ENCODE measurements around the gene CERT1.

Gene CERT1

GRCh38 chr5:75468593-75468992 is 42.8 kb downstream of the CERT1 start:
- no peak for DNase-seq

- no peak for DNase-seq
These were observed 45.3 kb downstream of the CERT1 start for GRCh38 chr5:75466006-75466716.

GRCh38 chr5:75465480-75465879 is 45.9 kb downstream of the CERT1 start:
- no peak for DNase-seq

- no peak for DNase-seq
These were observed 47.7 kb downstream of the CERT1 start for GRCh38 chr5:75463726-75464125.

GRCh38 chr5:75461679-75462078 is 49.8 kb downstream of the CERT1 start:
- no peak for DNase-seq

GRCh38 chr5:75460942-75461610 is 50.4 kb downstream of the CERT1 start:
- DNase-seq, result peak; percentile 20

- DNase-seq, result no peak
These were observed 50.9 kb downstream of the CERT1 start for GRCh38 chr5:75460532-75460931.

GRCh38 chr5:75457691-75458090 is 53.7 kb downstream of the CERT1 start:
- DNase-seq, result no peak

- no peak for DNase-seq
These were observed 54.3 kb downstream of the CERT1 start for GRCh38 chr5:75457161-75457560.

- no peak for DNase-seq
These were observed 61.4 kb downstream of the CERT1 start for GRCh38 chr5:75450069-75450468.

GRCh38 chr5:75446068-75446467 is 65.4 kb downstream of the CERT1 start:
- DNase-seq, result no peak

GRCh38 chr5:75441560-75441959 is 69.9 kb downstream of the CERT1 start:
- DNase-seq, result no peak

- DNase-seq, result no peak
These were observed 72.2 kb downstream of the CERT1 start for GRCh38 chr5:75439276-75439675.

GRCh38 chr5:75438722-75439121 is 72.7 kb downstream of the CERT1 start:
- no peak for DNase-seq

- DNase-seq, result no peak
These were observed 76.3 kb downstream of the CERT1 start for GRCh38 chr5:75435096-75435495.

- no peak for DNase-seq
These were observed 77.5 kb downstream of the CERT1 start for GRCh38 chr5:75433814-75434506.

GRCh38 chr5:75414241-75414640 is 97.2 kb downstream of the CERT1 start:
- DNase-seq, result no peak

GRCh38 chr5:75412111-75412990 is 99.1 kb downstream of the CERT1 start:
- no peak for DNase-seq

- DNase-seq, result no peak
These were observed 106.1 kb downstream of the CERT1 start for GRCh38 chr5:75405296-75405695.

GRCh38 chr5:75395277-75395676 is 116.2 kb downstream of the CERT1 start:
- no peak for DNase-seq

- DNase-seq, result no peak
These were observed 122.0 kb downstream of the CERT1 start for GRCh38 chr5:75389430-75389829.

- DNase-seq, result no peak
These were observed 123.6 kb downstream of the CERT1 start for GRCh38 chr5:75387806-75388205.

GRCh38 chr5:75384218-75384617 is 127.2 kb downstream of the CERT1 start:
- DNase-seq, result no peak

Data from retina (tissue), 1 donor.